ENCODE results near the gene PSMB10. TPM values are rescaled to one million over a fixed set of nuclear protein-coding genes. Genes with fewer than 3 reads are reported as not detected.
A peak's percentile ranks its signal among the peaks of the same experiment; 100 is the strongest.

Gene PSMB10
- total RNA-seq, 4 donors from 2014 or later, result 17.2 to 51.6 (median 36.1) TPM

DNA sequence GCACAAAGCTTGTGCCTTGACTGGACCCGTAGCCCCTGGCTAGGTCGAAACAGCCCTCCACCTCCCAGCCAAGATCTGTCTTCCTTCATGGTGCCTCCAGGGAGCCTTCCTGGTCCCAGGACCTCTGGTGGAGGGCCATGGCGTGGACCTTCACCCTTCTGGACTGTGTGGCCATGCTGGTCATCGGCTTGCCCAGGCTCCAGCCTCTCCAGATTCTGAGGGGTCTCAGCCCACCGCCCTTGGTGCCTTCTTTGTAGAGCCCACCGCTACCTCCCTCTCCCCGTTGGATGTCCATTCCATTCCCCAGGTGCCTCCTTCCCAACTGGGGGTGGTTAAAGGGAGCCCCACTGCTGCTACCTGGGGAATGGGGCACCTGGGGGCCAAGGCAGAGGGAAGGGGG is 8.5 kb downstream of the PSMB10 start:
- no peak for DNase-seq (ENCODE audit: extremely low spot score)
- intact Hi-C loops (cut with DNase I), result loop anchor here (2.0 kb wide), 2 partner anchors 45 to 111 kb away; no protein-coding TSS in a partner anchor
- no peak overlapping the region for H3K27ac ChIP-seq (replicated peaks in 1 of 4)
- peaks cover 16 to 58% (median 44%) of the 10 kb centered on the region in 4 donors for H3K4me1 ChIP-seq
- no peaks in the 10 kb centered on the region for H3K27me3 ChIP-seq
- H3K36me3 ChIP-seq, result peaks cover 11 to 61% (median 60%) of the 10 kb centered on the region in 4 donors
- 91% methylated on average over 6 of the region's 7 CpGs for WGBS
- H3K9me3 ChIP-seq, result no peaks in the 10 kb centered on the region
- TF ChIP-seq POLR2AphosphoS5 (IDR thresholded peaks at IDR 0.05) (no peak), POLR2A (IDR thresholded peaks at IDR 0.05; ENCODE audit: low read depth) (no peak), EP300 (IDR thresholded peaks at IDR 0.05) (no peak)
- TF ChIP-seq, protein P1, sequence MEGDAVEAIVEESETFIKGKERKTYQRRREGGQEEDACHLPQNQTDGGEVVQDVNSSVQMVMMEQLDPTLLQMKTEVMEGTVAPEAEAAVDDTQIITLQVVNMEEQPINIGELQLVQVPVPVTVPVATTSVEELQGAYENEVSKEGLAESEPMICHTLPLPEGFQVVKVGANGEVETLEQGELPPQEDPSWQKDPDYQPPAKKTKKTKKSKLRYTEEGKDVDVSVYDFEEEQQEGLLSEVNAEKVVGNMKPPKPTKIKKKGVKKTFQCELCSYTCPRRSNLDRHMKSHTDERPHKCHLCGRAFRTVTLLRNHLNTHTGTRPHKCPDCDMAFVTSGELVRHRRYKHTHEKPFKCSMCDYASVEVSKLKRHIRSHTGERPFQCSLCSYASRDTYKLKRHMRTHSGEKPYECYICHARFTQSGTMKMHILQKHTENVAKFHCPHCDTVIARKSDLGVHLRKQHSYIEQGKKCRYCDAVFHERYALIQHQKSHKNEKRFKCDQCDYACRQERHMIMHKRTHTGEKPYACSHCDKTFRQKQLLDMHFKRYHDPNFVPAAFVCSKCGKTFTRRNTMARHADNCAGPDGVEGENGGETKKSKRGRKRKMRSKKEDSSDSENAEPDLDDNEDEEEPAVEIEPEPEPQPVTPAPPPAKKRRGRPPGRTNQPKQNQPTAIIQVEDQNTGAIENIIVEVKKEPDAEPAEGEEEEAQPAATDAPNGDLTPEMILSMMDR (IDR thresholded peaks at IDR 0.05), result no peak
- no peak overlapping the region for H3K4me3 ChIP-seq

DNA sequence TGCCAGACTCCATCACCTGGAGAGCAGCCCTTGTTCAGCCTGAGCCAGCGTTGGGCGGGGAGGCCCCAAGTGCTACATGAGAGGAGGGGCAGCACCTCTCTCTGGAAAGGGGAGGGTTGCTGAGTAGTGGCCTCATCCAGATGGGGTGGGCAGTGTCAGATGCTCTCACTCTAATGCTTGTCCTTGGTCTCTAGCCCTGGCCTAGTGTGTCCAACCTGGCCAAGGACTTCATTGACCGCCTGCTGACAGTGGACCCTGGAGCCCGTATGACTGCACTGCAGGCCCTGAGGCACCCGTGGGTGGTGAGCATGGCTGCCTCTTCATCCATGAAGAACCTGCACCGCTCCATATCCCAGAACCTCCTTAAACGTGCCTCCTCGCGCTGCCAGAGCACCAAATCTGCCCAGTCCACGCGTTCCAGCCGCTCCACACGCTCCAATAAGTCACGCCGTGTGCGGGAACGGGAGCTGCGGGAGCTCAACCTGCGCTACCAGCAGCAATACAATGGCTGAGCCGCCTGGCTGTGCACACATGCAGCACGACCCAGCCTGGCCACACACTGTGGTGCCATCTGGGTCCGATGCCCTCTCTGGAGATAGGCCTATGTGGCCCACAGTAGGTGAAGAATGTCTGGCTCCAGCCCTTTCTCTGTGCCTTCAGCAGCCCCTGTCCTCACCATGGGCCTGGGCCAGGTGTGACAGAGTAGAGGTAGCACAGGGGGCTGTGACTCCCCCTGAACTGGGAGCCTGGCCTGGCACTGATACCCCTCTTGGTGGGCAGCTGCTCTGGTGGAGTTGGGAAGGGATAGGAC is 9.3 kb downstream of the PSMB10 start:
- no peaks in the 10 kb centered on the region for H3K9me3 ChIP-seq
- H3K4me3 ChIP-seq, result no peak overlapping the region
- no peak for TF ChIP-seq POLR2AphosphoS5 (IDR thresholded peaks at IDR 0.05)
- TF ChIP-seq POLR2A (IDR thresholded peaks at IDR 0.05; ENCODE audit: low read depth), result no peak
- TF ChIP-seq, protein P1 (IDR thresholded peaks at IDR 0.05), result no peak
- no peak for TF ChIP-seq EP300 (IDR thresholded peaks at IDR 0.05)
- no peak for DNase-seq (ENCODE audit: extremely low spot score)
- peaks cover 25 to 66% (median 52%) of the 10 kb centered on the region in 4 donors for H3K4me1 ChIP-seq
- 90% methylated on average over 22 of the region's 22 CpGs for WGBS
- intact Hi-C loops (cut with DNase I), result no loop called here
- H3K27me3 ChIP-seq, result no peaks in the 10 kb centered on the region
- H3K27ac ChIP-seq (replicated peaks in 1 of 4), result peak overlapping the region in 1 of 4 donors; percentile 19
- peaks cover 11 to 60% (median 55%) of the 10 kb centered on the region in 4 donors for H3K36me3 ChIP-seq

DNA sequence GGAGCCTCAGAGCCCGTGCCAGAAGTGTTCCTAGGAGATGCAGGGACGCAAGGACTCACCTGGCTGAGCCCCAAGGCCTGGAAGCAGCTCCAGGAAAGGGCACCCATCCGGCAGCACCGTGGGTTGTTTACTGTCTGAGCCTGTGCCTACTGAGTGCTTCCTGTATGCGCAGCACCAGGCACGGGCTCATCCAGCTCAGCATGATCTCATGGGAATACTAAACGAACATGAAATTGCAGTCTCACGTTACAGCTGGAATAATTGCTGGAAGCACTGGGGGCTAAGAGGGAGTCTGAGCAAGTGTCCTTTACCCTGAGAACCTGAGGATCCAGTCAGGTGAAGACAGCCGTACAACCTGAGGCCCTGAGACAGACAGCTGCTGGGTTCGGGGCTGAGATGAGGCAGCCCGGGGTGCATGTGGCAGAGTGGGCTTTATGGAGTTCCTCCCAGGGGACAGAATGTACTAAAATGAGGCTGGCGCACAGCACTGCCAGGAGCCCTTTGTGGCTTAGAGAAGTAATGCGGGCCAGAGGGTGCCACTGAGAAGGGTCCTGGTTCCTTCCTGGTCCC is 10.4 kb downstream of the PSMB10 start:
- H3K4me1 ChIP-seq, result peaks cover 30 to 71% (median 57%) of the 10 kb centered on the region in 4 donors
- no peaks in the 10 kb centered on the region for H3K27me3 ChIP-seq
- intact Hi-C loops (cut with DNase I), result no loop called here
- peaks cover 11 to 56% (median 46%) of the 10 kb centered on the region in 4 donors for H3K36me3 ChIP-seq
- H3K27ac ChIP-seq (replicated peaks in 1 of 4), result peak overlapping the region; percentile 19 to 51 (median 24)
- peak in 1 of 2 donors; percentile 27 for TF ChIP-seq POLR2AphosphoS5 (IDR thresholded peaks at IDR 0.05)
- TF ChIP-seq, protein P1 (IDR thresholded peaks at IDR 0.05), result no peak
- WGBS, result 47% methylated on average over 5 of the region's 13 CpGs
- DNase-seq (ENCODE audit: extremely low spot score), result no peak
- no peak overlapping the region for H3K4me3 ChIP-seq
- no peaks in the 10 kb centered on the region for H3K9me3 ChIP-seq

DNA sequence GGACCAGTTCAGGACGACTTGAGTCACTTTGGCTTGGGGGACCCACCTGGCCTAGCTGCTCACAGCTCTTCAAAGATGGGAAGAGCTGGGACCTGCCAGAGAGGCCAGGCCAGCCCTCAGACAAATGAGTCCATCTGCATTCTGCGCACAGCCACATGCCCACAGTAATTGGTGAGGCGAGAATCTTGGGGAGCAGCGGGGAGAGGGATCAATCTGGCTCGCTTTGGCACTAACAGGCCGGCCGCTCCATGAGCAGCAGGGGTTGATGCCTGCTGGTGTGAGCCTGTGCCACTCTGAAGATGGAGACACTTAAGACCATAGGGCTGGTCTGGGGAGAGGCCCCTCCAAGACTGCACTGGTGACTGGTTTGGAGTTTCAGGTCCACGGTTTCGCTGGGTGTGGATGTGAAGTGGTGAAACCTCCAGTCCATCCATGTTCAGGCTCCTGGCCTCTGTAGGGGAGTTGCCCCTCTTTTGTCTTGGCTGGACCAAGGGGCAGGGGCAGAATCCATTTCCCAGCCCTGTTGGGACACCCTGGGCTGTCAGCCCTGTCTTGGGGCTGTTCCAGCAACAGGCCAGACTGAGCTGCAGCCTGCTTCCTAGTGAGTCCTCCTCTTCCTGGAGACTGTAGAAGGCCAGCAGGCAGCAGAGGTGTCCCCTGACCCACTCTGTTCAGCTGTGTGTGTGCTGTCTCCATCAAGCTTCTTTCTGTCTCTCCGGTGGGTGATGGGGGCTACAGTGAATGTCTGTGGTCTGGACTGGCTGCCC is 12.3 kb downstream of the PSMB10 start:
- no peak overlapping the region for H3K4me3 ChIP-seq
- intact Hi-C loops (cut with DNase I), result no loop called here
- no peaks in the 10 kb centered on the region for H3K27me3 ChIP-seq
- H3K36me3 ChIP-seq, result peaks cover 8 to 41% (median 36%) of the 10 kb centered on the region in 4 donors
- no peak for TF ChIP-seq POLR2AphosphoS5 (IDR thresholded peaks at IDR 0.05)
- TF ChIP-seq, protein P1 (IDR thresholded peaks at IDR 0.05), result no peak
- TF ChIP-seq POLR2A (IDR thresholded peaks at IDR 0.05; ENCODE audit: low read depth), result no peak
- no peak for TF ChIP-seq EP300 (IDR thresholded peaks at IDR 0.05)
- H3K9me3 ChIP-seq, result no peaks in the 10 kb centered on the region
- 93% methylated on average over 8 of the region's 10 CpGs for WGBS
- peak overlapping the region in 3 of 4 donors; percentile 44 to 62 (median 53) for H3K27ac ChIP-seq (replicated peaks in 1 of 4)
- DNase-seq (ENCODE audit: extremely low spot score), result no peak
- H3K4me1 ChIP-seq, result peaks cover 40 to 84% (median 71%) of the 10 kb centered on the region in 4 donors
